CD4-positive, alpha-beta T cell (primary cell): ENCODE measurements around the gene C19orf81. TPM values are rescaled to one million over a fixed set of nuclear protein-coding genes. Genes with fewer than 3 reads are reported as not detected.

Experiments used
- ATAC-seq: fragments of 200-7000 bp; cut with Tn5 transposase; one replicate; pipeline ENCODE4 v1.10.0; 2022; ENCODE audit warnings: mild to moderate bottlenecking; ENCODE audit not compliant: poor library complexity
- CTCF ChIA-PET: fragments of 350-600 bp; sonication (Branson Sonifier 250); formaldehyde crosslinking; loops from one replicate; lab custom pipeline; 2021; ENCODE audit warnings: antibody characterized with exemption, inconsistent platforms; lab: Charles Lee
- POLR2A ChIA-PET: fragments of 350-600 bp; sonication (Branson Sonifier 250); formaldehyde crosslinking; loops from one replicate; lab custom pipeline; 2021; ENCODE audit warnings: antibody characterized with exemption, inconsistent platforms; lab: Charles Lee
- DNase-seq, 14 experiments: peaks; one replicate each; pipeline ENCODE4 v3.0.0-alpha.2; 2013 to 2020; ENCODE audit warnings: mixed read lengths in 2 of 14
- H3K27ac ChIP-seq, 2 donors: one replicate each; pipeline versions ENCODE4 v1.5.1 to v1.7.0; 2013; ENCODE audit warnings: low read length in 2 of 2, low read depth in 1 of 2, mild to moderate bottlenecking in 1 of 2
- H3K27me3 ChIP-seq, 2 experiments: 1 replicate in 1 of 2; 2 replicates in 1 of 2; pipeline versions ENCODE4 v1.6.1 to v1.7.0; 2013; ENCODE audit warnings: low read length in 2 of 2, control low read depth in 1 of 2, mild to moderate bottlenecking in 1 of 2, moderate library complexity in 1 of 2; ENCODE audit not compliant: insufficient read depth in 2 of 2, control insufficient read depth in 1 of 2
- H3K36me3 ChIP-seq: one replicate; pipeline ENCODE4 v1.6.1; 2013; ENCODE audit warnings: low read length, control low read depth; ENCODE audit not compliant: insufficient read depth
- H3K4me1 ChIP-seq: one replicate; pipeline ENCODE4 v1.6.1; 2013; ENCODE audit warnings: low read length, control low read depth; ENCODE audit not compliant: insufficient read depth
- H3K4me3 ChIP-seq: one replicate; pipeline ENCODE4 v1.5.1; 2013; ENCODE audit warnings: mild to moderate bottlenecking, low read length, moderate library complexity
- H3K9me3 ChIP-seq, 2 experiments: 1 replicate in 1 of 2; 2 replicates in 1 of 2; pipeline versions ENCODE4 v1.6.1 to v1.7.0; 2013; ENCODE audit warnings: low read length in 2 of 2, mild to moderate bottlenecking in 2 of 2, control low read depth in 1 of 2, moderate library complexity in 1 of 2; ENCODE audit not compliant: control insufficient read depth in 1 of 2, insufficient read depth in 1 of 2
- H3K27ac Mint-ChIP-seq: one replicate; pipeline ENCODE4 v1.8.0; 2020; ENCODE audit warnings: mixed read lengths
- H3K27me3 Mint-ChIP-seq: one replicate; pipeline ENCODE4 v1.8.0; 2021; ENCODE audit warnings: mixed read lengths
- H3K36me3 Mint-ChIP-seq: one replicate; pipeline ENCODE4 v1.8.0; 2021; ENCODE audit warnings: low read depth, mixed read lengths
- H3K4me1 Mint-ChIP-seq: one replicate; pipeline ENCODE4 v1.8.0; 2021; ENCODE audit warnings: low read depth, mixed read lengths
- H3K4me3 Mint-ChIP-seq: one replicate; pipeline ENCODE4 v1.8.0; 2020; ENCODE audit warnings: mild to moderate bottlenecking, mixed read lengths
- H3K9me3 Mint-ChIP-seq: one replicate; pipeline ENCODE4 v1.8.0; 2020; ENCODE audit warnings: mixed read lengths
- intact Hi-C, 2 experiments: fragments of 100-400 bp; cut with DNase I in 1 of 2; cut with micrococcal nuclease in 1 of 2; formaldehyde crosslinking; loops; one replicate each; pipeline versions ENCODE4 v1.15.1 to v1.9.0; 2023 to 2025; cut with DNase I, micrococcal nuclease
- total RNA-seq, 174 experiments: library from RNA in 2 of 174; stranded (reverse) in 2 of 174; gene quantifications; one replicate each; pipeline ENCODE4 v1.2.3 and lab custom pipeline; 2021 to 2026
- TF ChIP-seq, protein P1 (sequence below): fragments of 200-600 bp; IDR thresholded peaks from one replicate; pipeline ENCODE4 v1.8.0; 2022; ENCODE audit warnings: antibody characterized with exemption, mild to moderate bottlenecking

The C19orf81 gene
- total RNA-seq, 2 experiments from 2014 or later: not detected

DNA sequence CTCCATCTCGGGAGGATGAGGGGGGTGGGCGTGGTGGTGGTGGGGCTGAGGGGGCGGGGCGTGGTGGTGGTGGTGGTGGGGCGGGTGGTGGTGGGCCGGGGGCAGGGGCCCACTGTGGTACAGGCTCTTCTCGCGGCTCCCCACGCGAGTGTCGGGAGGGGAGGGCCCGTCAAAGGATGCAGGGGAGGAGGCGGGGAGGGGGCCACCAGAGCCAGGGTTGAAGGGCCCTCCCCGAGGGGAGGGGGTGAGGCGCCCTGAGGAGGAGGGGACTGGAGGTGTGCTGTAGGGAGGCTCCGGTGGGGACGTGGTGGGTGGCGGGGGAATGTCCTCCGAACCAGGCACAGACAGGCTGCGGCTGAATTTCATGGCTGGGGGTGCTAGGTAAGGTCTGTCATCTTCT is 19.6 kb downstream of the C19orf81 start:
- intact Hi-C loops: no loop called here
- TF ChIP-seq, protein P1, sequence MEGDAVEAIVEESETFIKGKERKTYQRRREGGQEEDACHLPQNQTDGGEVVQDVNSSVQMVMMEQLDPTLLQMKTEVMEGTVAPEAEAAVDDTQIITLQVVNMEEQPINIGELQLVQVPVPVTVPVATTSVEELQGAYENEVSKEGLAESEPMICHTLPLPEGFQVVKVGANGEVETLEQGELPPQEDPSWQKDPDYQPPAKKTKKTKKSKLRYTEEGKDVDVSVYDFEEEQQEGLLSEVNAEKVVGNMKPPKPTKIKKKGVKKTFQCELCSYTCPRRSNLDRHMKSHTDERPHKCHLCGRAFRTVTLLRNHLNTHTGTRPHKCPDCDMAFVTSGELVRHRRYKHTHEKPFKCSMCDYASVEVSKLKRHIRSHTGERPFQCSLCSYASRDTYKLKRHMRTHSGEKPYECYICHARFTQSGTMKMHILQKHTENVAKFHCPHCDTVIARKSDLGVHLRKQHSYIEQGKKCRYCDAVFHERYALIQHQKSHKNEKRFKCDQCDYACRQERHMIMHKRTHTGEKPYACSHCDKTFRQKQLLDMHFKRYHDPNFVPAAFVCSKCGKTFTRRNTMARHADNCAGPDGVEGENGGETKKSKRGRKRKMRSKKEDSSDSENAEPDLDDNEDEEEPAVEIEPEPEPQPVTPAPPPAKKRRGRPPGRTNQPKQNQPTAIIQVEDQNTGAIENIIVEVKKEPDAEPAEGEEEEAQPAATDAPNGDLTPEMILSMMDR: no peak
- Histone ChIP-seq H3K36me3 (no peaks in the 10 kb centered on the region), H3K27ac (no peak overlapping the region), H3K9me3 (peaks cover 0 to 26% of the 10 kb centered on the region in 2 experiments), H3K4me3 (no peak overlapping the region), H3K4me1 (peaks cover 4% of the 10 kb centered on the region), H3K27me3 (peaks cover 40 to 68% of the 10 kb centered on the region in 2 experiments)
- peaks cover 59% of the 10 kb centered on the region for H3K27me3 Mint-ChIP-seq
- ChIA-PET CTCF (no interaction called here), POLR2A (no interaction called here)
- no peak overlapping the region for H3K4me3 Mint-ChIP-seq
- ATAC-seq (no peak), DNase-seq (no peak)
- no peak overlapping the region for H3K27ac Mint-ChIP-seq
- no peaks in the 10 kb centered on the region for H3K9me3 Mint-ChIP-seq
- H3K36me3 Mint-ChIP-seq: no peaks in the 10 kb centered on the region
- peaks cover 3% of the 10 kb centered on the region for H3K4me1 Mint-ChIP-seq

DNA sequence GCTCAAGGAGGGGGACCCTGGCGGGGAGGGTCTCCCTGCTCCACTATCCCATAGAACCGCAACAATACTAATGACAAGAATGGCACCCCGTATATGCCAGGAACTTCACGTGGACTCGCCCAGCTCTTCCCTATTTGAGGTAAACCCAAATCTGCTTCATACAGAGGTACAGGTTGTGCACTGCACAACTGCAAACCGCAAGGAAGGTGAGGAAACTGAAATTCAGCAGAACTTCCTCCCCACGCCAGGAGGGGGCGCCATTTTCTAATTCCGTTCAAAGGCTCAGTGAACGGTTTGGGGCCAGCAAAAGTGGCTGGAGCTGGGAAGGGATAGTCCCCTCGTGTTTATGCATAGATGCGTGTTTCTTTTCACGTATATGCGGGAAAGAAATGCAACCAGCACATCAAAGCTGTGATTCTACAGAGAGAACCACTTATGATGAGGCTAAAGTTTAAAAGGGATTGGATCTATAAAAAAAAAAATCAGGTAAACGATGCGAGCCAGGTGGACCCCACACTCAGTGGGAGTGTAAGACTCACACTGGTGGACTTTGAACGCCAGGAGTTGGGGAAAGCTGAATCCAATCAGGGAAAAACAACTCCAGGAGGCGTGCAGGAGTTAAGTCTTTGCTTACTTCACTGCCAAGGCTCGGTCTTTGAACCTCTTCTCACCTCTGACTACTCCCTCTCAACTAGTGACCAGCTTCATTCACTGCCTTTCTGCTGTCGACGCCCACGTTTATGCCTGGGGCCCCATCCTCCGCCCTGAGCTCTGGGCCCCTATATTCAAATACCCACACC is 20.3 kb downstream of the C19orf81 start:
- Mint-ChIP-seq H3K36me3 (no peaks in the 10 kb centered on the region), H3K27me3 (peaks cover 59% of the 10 kb centered on the region), H3K4me3 (no peak overlapping the region), H3K27ac (no peak overlapping the region), H3K4me1 (peaks cover 3% of the 10 kb centered on the region), H3K9me3 (no peaks in the 10 kb centered on the region)
- CTCF ChIA-PET: no interaction called here
- intact Hi-C loops: no loop called here
- H3K27ac ChIP-seq: no peak overlapping the region
- H3K4me1 ChIP-seq: peaks cover 4% of the 10 kb centered on the region
- DNase-seq (peak in 10 of 14 experiments; percentile 10 to 59 (median 30)), ATAC-seq (no peak)
- POLR2A ChIA-PET: interaction anchor here (0.6 kb wide), 1 partner anchor 55 kb away, joined by 3 read pairs; no protein-coding TSS in a partner anchor
- H3K4me3 ChIP-seq: no peak overlapping the region
- H3K36me3 ChIP-seq: no peaks in the 10 kb centered on the region
- TF ChIP-seq, protein P1: peak; percentile 70
- peaks cover 0 to 24% of the 10 kb centered on the region in 2 experiments for H3K9me3 ChIP-seq
- peaks cover 46 to 62% of the 10 kb centered on the region in 2 experiments for H3K27me3 ChIP-seq

DNA sequence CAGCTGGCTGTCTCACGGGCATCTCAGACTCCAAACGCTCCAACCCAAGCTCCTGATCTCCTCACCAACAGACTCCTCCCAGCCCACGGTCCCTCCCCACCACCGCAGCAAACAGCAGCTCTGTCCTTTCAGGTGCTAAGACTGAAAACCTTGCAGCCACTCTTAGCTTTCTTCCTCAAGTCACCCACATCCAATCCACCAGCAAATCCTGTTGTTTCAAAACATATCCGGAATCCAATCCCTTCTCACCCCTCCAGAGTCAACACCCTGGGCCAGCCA is 20.8 kb downstream of the C19orf81 start:
- TF ChIP-seq, protein P1: no peak
- H3K4me1 Mint-ChIP-seq: peaks cover 3% of the 10 kb centered on the region
- intact Hi-C loops: no loop called here
- no peaks in the 10 kb centered on the region for H3K36me3 Mint-ChIP-seq
- ATAC-seq (no peak), DNase-seq (no peak)
- ChIA-PET CTCF (no interaction called here), POLR2A (interaction anchor here (0.6 kb wide), 1 partner anchor 55 kb away, joined by 3 read pairs; no protein-coding TSS in a partner anchor)
- H3K36me3 ChIP-seq: no peaks in the 10 kb centered on the region
- H3K4me3 Mint-ChIP-seq: peak overlapping the region; percentile 55
- peaks cover 55% of the 10 kb centered on the region for H3K27me3 Mint-ChIP-seq
- H3K27ac Mint-ChIP-seq: no peak overlapping the region
- H3K9me3 Mint-ChIP-seq: no peaks in the 10 kb centered on the region
- H3K4me1 ChIP-seq: peaks cover 4% of the 10 kb centered on the region
- H3K27me3 ChIP-seq: peaks cover 48 to 57% of the 10 kb centered on the region in 2 experiments
- H3K9me3 ChIP-seq: peaks cover 0 to 25% of the 10 kb centered on the region in 2 experiments
- H3K4me3 ChIP-seq: no peak overlapping the region
- H3K27ac ChIP-seq: no peak overlapping the region
